Bone marrow (tissue), 2 donors: ENCODE results near the gene IDH3A.
A peak's percentile ranks its signal among the peaks of the same experiment; 100 is the strongest.

ENCODE experiments used
- DNase-seq, 2 donors: peaks; one replicate each; lab custom pipeline; 2025; lab: John Stamatoyannopoulos, UW

IDH3A gene

DNA sequence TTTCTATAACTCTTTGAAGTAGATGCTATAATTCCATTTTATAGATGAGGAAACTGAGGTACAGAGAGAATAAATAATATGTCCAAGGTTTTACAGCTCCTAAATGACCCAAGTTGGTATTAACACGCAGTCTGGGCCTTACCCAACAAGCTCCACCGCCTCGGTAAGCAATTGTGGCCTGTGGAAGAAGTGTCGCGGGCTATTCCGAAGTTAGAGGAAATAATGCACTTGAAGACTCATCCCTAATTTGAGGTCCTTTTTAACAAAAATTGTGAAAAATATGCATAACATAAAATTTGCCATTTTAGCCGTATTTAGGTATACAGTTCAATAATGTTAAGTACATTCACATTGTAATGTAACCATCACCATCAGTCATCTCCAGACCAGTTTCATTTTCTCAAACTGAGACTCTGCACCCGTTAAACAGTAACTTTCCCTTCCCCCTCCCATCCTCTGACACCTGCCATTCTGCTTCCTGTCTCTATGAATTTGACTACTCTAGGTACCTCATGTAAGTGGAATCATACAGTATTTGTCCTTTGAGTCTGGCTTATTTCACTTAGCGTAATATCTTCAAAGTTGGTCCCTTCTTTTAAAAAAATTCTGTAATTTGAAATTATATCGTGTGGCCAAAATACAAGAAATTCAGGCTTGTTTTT, 18.2 kb downstream of the IDH3A start:
- DNase-seq, result peak in 1 of 2 donors; percentile 8

DNA sequence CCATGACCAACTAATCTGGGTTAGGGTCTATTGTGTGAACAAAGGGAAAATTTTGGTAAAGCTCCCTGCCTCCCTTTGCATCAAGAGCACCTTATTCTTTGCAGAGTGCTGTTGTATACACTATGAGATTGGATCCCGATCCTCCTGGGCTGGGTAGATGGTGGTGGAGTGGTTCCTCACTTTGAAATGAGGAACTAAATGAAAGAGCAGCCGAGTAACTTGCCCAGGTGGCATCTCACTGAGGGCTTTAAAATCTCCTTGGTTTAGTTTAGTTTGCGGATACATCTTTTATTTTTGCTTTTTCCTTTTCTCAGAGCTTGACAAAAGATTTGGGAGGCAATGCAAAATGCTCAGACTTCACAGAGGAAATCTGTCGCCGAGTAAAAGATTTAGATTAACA, 19.4 kb downstream of the IDH3A start:
- no peak for DNase-seq

DNA sequence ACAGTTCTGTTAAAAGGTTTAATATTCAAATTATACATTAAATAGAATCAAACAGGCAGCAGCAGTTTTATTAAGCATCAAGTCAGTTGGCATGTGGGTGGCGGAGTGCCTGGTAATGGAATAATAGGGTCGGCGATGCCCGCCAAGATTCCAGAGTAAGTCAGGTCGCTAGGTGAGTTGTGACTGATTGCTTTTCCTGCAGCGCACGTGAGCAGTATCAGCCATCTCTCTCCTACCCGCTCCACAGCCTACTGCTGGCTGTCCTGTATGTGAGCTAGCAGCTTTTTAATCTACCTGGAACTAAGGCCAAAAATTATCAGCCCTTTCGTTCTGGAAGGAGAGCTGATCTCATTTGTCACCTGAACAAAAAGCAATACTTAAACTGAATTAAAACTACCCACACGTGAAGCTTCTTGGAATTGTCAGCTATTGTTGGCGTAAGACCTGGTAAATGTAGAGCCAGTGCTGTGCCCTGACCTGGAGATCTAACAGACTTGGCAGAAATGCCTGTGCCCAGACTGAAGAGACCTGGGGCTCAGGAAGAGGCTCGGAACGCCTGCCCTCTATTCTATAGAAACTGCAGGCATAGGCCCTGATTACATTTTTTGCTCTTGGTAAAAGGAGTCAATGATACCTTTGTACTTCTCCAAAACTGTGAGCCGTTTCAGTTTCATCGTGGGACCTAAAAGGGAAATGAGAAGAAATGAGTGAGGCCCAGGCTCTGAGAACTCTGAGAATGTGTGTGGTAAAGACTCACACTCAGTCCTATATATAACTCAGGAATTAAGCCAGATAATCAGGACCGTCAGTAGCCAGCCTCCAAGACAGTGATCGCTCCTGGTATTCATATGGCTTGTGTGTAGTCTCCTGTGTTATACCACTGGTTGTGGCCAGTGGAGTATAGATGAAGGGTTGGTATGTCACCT, 21.9 kb downstream of the IDH3A start:
- DNase-seq, result peak in 1 of 2 donors; percentile 7

DNA sequence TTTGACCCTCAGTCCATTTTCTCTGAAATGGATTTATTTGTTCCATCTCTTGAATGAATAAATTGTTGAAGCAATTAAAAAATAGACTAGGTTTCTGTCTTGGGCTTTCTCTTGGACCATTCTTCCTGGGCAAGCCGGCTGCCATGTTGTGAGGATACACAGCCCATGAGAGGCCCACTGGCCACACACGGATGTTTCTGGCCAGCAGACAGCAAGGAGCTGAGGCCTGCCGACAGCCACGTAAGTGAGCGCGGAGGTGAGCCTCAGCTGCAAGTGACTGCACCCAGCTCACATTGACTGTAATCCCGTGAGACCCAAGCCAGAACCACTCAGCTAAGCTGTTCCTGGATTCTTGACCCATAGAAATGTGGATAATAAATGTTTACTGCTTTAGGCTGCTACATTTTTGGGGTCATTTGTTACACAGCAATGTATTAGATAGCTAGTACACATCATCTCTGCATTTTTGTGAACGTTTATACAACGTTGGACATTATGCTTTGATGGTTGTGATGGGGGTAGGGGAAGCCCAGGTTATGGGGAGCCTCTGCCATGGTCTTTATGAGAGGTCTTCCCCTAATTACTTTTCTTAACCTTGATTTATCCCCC, 22.8 kb downstream of the IDH3A start:
- DNase-seq, result no peak

DNA sequence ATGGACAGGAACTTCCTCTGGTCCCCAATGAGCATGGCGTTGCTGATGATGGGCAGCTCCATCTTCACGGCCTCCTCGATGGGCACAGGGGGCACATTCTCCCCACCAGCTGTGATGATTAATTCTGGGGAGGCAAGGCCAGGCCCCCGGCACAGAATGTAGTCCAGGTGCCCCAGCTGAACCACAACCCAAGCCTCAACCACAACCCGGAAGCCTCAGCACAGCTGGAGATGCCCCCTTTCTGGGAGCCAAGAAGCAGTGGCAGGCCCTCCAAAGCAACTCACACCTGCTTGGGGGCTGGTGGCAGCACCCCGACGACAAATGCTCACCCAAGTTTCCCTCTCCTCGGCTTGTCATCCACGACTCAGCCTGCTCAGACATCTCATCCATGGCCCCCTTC, 25.2 kb downstream of the IDH3A start:
- DNase-seq, result peak in 1 of 2 donors; percentile 69

DNA sequence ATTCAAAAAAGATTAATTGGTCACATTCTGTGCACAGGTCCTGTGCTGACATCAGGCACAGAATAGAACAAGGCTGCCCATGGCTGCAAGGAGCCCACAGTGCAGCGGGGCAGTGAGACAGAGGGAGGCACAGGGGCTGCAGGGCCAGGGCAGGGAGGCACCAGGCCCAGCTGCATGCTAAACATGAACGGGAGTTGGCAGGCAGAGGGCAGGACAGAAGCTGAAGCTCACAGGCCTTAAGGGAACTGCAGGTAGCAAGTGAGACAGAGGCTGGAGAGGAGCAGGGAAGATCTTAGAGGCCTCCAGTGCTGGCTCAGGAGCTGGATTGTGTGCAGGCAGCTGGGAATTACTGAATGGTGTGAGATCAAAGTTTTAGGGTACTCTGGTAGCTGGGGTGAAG, 26.2 kb downstream of the IDH3A start:
- DNase-seq, result no peak

DNA sequence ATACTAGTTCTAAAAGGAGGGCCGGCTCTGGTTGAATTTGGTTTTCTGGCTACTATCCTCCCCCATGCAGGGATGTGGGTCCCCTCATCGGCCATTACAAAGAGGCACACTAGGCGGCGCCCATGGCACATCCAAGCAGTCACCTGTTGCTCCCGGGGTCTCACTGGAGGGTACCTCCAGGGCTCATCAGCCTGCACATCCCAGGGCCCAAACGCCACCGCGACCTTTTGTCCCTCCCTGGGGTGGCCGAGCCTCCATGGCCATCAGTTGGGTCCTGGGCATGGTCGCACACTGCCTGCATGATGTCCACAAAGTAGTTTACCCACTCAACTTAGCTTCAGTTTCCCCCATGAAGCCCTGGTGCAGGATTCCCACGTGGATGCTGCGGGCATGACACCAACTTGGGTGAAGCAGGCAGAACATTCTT, 28.3 kb downstream of the IDH3A start:
- no peak for DNase-seq

DNA sequence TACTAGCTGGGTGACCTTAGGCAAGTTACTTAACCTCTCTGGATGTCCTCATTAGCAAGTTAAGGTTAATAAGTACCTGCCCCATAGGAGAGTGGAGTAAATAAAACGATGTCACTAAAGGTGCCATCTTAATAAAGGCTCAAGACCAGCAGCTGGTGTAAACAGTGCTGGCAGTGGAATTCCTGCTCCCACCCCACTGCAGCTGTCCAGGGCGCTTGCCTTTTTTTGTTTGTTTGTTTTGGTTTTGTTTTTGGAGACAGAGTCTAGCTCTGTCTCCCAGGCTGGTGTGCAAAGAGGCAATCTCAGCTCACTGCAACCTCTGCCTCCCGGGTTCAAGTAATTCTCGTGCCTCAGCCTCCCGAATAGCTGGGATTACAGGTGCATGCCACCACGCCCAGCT, 28.9 kb downstream of the IDH3A start:
- DNase-seq, result no peak

DNA sequence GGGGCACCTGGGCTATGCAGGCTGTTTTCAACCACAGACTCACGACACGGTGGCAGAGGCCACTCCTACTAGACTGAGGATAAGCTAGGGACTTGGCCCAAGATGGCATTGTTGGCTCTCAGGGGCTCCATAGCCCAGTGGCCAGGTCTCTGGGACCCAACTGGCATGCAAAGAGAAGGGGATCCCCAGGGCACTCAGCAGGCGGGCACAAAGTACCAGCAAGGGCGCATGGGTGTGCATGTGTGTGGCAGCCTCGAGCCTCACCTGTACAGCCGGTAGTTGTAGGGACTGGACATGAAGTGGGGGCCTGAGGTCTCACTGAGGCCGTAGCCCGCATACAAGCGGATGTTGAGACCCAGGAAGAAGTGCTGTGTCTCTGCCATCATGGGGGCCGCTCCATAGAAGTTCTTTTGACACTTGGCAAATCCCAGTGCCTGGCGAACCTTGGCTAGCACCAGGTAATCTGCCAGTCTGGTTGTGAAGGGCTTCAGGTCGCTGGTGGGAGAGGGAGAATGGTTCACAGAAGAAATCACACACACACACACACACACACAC, 30.2 kb downstream of the IDH3A start:
- DNase-seq, result no peak

DNA sequence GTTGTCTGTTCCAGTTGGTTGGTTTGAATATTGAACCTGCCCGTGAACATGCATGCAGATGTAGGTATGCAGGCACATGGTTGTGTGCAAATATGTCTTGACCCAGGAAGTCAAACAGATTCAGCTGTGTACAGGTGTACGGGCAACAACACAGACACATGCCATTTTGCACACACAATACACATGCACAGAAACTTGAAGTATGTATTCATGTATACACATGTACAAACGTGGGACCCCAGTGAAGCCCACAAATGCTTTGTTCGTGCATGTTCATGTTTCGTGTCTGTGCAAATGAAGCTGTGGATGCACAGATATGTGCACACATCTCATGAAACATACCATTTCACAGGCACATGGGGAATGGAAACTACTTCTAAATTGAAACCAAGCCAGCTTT, 30.7 kb downstream of the IDH3A start:
- no peak for DNase-seq

DNA sequence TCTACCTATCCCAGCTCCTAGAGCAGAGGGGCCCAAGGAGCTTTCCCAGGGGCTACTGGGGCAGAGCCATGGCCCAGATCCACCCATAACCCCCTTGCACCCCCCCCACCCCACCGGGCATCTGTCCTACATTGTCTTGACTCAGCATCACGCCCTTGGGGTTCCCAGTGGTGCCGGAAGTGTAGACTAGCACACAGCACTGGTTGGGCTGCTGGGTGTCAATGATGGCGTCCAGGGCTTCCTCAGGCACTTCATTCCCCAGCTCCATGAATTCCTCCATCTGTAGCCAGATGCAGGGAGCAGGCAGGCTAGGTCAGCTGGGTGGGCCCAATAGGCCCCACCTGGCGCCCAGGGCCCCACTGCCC, 33.2 kb downstream of the IDH3A start:
- DNase-seq, result no peak

DNA sequence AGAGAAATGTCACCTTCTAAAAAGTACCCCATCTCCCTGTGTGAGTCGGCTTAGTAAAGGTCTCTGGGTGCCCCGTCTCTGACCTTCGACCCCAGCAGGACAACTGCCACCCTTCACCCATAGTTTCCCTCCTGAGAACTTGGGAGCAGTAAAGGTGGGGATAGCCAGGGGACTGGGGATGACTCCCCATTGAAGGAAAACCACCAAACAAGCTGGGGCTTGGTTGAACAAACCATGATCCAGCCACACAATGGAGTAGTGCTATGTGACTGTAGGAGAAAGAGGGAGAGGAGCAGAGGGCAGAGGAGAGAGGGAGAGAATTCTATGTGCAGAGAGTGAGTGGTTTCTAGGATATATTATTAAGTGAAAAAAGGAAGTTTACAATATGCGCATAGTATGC, 33.7 kb downstream of the IDH3A start:
- DNase-seq, result no peak

DNA sequence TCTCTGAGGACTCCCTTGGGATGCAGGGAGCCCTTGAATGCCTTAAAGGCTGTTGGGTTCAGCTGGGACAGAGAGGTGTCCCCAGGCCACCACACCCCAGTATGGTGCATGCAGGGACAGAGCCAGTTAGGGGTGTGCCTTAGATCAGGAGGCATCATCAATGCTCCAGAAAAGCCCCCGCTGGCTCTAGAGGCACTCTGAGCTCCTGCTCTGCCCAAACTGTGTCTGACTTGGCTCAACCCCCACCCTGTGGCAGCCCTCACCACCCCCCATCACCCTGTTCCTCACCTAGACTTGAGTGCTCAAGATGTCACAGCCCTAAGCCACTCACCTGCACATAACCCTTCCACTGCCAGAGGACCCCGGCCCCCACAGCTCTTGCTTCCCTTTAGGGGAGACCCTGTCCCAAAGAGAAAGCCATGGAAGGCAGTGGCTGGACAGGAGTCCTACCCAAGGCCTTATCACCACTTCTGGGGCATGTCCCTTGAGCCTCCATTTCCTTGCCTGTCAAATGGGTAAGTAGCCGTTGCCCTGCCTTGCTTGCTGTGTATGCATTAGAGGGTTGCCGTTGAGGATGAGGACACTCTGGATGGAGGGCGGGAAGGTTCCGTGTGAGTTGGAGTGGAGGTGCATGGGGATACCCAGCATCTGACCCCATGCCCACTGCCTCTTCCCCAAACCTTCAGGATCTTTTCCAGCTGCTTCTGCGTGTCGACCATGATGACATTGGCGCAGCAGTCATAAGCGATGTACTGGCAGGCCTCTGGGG, 43.8 kb downstream of the IDH3A start:
- DNase-seq, result no peak

DNA sequence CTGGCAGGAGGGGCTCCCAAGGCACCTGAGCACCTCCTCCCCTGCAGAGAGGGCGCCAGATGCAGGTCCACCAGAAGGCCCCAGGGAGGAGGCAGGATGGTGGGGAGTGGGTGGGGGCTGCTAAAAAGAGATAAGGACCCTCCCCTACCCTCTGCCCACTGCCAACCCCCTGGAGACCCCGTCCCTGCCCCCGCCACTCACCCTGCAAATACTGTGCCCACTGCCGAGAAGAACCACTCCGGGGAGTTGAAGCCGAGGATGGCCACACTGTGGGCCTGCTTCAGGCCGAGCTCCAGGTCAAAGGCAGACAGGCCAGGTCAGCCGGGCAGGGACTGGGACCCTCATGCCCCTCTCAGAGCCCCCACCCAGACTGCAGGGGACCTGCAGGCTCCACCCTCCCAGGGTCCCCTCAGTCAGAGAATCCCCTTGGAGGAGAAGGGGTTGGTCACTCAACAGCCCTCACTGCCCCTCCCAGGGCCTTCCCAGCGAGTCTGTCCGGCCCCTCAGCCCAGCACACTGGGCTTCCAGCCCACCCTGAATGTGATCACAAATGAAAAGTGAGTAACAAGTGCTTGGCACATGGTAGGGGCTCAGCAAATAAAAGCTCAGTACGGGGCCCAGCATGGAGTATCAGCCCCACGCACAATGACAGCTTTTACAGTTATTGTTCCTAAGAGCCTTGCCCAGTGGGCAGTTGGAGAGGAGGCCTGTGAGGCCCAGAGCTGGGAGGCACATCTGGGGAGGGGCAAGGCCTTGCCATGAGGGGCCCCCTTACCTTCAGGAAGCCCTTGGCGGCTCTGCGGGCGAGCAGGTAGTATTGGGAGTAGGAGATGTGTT, 44.8 kb downstream of the IDH3A start:
- no peak for DNase-seq

DNA sequence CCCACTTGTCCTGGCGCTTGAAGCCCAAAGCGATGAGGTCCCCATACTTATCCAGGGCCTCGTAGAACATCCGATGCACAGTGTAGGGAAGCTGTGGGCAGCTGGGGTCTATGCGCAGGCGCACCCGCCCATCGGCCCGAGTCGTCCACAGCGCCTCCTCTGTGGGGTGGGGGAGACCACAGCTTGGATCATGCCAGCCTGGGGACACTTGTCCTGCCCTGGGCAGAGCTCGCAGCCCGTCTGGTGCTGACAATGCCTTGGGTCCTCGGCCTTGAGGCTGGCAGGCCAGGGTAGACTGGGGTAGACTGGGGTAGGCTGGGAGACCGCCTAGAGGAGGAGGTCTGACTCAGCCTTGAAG, 45.4 kb downstream of the IDH3A start:
- DNase-seq, result no peak

DNA sequence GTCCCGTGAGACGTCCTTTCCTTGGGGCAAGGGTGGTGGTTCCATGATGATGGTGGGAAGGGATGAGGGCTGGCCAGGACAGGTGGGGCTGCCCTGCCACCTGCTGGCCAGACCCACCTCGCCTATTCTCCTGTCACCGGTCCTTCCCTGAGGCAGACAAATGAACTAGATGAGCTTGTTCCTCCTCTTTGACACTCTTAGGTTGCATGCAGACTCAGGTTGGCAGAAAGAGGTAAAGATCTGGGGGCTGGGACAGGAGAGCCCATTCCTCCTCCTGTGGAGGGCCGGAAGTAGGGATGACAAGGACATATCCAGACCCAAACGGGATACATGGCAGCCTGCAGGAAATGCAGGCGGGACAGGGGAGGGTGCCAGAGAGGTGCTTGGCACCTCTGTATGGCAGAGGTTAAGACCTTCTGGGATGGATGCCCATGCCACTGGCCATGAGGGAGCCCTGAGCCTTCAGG, 46.6 kb downstream of the IDH3A start:
- DNase-seq, result peak in 1 of 2 donors; percentile 44

DNA sequence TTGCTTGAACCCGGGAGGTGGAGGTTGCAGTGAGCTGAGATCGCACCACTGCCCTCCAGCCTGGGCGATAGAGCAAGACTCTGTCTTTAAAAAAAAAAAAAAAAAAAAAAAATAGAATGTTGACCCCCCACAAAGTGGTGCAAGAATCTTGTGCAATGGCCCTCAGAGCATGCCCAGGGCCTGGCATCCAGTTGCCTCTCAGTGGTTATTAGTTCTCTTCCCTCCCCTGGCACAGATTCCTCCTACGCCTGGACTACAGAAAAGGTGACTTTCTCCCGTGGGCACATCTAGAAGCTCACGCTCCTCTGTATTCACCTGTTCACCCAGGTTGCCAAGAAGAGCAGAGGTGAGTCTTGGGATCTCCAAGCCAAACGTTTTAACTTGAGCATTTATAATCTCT, 48.5 kb downstream of the IDH3A start:
- DNase-seq, result no peak

DNA sequence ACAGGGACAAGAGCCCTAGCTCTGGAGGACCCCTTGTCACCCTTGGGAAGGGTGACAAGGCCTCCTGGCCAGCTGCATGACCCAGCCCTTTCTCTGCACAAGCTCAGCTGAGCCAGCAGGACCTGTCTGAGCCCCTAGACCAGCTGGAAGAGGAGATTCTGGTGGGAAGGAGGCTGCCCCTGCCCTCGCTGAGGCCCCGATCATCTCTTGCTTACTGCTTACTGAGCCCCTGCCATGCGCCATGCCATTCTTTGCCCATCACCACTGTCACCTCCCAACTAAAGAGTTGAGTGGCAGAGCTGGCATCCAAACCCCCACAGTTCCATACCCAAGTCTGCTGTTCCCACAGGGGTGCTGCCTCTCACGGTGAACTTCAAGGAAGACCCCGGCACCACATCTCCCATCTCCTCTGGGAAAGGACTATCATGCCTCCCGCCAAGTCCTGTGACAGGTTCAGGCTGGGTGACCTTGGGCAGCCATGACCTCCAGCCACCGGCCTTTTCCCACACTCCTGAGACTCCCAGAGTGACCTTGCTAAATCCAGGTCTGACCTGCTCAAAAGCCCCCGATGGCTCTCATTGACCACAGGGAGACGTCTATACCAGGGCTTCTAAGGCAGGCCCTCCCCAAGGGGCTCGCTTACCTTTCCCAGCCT, 51.2 kb downstream of the IDH3A start:
- no peak for DNase-seq

DNA sequence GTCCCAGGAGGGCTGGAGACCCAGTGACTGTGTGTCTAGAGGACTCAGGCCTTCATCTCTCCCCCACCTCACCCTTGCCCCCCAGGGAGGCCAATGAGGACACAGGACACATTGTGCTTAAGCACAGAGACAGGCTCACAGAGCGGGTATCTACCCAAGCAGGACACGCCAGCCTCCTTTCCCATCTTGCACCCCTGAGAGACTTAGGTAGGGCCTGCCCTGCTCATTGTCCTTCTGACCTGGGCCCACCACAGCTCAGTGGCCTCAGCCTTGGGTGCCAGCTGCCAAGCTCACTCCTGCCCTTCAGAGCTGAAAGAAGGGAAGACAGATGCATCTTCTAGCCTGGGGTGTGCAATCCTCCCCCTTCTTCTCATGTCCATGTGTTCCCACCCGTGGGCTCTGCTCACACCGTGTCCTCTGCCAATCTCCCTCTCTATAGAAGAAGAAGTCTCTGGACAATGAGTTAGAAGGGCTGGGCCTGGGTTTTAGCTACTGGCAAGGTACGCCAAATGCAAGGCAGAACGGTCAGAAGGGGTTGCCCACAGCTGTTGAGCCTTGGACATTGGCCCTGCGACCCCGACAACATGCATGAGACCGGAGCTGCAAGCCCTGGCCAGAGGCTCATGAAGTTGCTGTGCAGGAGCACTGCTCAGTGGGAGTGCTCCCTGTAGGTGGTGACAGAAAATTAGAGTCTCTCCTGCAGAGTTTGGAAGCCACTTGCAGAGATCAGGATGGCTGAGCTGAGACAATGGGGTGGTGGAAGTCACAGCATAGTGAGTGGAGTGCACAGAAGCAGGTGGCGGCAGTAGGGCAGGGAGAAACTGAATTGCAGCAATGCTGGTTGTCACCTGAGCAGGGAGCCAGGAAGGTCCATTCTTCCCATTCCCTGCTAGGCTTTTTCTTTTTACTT, 52.4 kb downstream of the IDH3A start:
- no peak for DNase-seq
